ENCODE measurements around the gene PIH1D1. TPM values are rescaled to one million over a fixed set of nuclear protein-coding genes. Genes with fewer than 3 reads are reported as not detected.

PIH1D1 gene
- total and polyA plus RNA-seq, 7 donors: 62.9 to 105 (median 72.8) TPM

DNA sequence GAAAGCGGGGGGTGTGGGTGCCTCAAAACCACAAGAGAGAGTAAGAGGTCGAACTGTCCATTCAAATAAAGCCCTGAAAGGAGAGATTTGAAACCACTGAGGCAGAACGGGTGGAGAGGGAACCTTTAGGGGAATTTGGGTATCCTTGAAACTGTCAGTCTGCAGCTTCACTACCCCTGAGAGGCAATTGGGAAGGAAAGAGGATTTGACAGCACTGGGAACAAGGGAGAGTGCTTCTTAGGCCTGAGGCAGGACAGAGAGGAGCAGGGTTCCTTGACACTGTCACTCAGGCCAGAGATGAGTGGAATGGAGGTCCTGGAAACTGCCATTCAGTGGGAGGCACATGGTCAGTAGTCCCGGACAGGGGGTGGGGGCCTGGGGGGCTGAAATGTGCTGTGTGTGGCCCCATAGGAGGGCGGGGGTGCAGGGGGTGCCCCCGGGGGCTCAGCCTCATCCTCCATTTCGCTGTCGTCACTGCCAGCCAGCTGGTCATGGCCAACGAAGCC lies 21.4 kb downstream of the PIH1D1 start:
- 59 to 73% methylated on average over 9 of the region's 9 CpGs for WGBS, 2 donors
- intact Hi-C loops (cut with DNase I): no loop called here

DNA sequence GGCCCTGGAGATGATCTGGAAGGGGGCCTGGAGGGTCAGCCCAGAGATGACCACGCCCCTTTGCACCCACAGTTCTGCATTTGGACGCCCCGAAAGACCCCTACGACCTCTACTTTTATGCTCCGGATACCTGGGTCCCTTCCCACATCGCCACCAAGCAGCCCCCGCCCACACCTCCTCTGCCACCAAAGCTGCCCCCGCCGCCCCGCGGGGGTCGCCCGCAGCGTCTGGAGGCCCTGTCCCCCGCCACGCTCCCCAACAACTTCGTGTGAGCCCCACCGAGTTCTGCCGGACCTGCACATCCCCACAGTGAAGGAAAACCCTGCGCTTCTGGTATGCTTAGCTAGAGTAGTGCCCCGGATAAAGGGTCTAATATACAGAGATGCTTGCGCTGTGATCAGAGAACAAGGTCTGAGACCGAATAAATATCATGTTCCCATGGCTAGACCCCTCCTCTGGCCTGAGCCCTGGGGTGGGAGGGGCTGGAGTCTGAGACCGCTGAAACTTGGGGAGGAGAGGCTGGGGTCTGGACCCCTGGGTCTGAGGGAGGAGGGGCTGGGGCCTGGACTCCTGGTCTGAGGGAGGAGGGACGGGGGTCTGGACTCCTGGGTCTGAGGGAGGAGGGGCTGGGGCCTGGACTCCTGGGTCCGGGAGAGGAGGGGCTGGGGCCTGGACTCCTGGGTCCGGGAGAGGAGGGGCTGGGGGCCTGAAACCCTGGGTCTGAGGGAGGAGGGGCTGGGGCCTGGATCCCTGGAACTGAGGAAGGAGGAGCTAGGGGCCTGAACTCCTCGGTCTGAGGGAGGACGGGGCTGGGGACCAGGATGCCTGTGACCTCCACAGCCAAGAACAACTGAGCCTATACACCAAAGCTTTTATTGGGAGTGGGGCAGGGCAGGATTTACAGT lies 22.8 kb downstream of the PIH1D1 start:
- Histone ChIP-seq H3K4me3 (no peak overlapping the region), H3K36me3 (no peaks in the 10 kb centered on the region), H3K27ac (no peak overlapping the region), H3K27me3 (peaks cover 78 to 100% (median 97%) of the 10 kb centered on the region in 3 donors), H3K4me1 (peaks cover 0 to 12% (median 11%) of the 10 kb centered on the region in 4 donors), H3K9me3 (no peaks in the 10 kb centered on the region)
- WGBS, 2 donors: 14 to 15% methylated on average over 29 of the region's 29 CpGs
- no peak for DNase-seq
- TF ChIP-seq POLR2AphosphoS5 (IDR thresholded peaks at IDR 0.05): no peak
- TF ChIP-seq, protein P1, sequence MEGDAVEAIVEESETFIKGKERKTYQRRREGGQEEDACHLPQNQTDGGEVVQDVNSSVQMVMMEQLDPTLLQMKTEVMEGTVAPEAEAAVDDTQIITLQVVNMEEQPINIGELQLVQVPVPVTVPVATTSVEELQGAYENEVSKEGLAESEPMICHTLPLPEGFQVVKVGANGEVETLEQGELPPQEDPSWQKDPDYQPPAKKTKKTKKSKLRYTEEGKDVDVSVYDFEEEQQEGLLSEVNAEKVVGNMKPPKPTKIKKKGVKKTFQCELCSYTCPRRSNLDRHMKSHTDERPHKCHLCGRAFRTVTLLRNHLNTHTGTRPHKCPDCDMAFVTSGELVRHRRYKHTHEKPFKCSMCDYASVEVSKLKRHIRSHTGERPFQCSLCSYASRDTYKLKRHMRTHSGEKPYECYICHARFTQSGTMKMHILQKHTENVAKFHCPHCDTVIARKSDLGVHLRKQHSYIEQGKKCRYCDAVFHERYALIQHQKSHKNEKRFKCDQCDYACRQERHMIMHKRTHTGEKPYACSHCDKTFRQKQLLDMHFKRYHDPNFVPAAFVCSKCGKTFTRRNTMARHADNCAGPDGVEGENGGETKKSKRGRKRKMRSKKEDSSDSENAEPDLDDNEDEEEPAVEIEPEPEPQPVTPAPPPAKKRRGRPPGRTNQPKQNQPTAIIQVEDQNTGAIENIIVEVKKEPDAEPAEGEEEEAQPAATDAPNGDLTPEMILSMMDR (IDR thresholded peaks at IDR 0.05): no peak
- no peak for TF ChIP-seq POLR2A (IDR thresholded peaks at IDR 0.05)
- TF ChIP-seq EP300 (IDR thresholded peaks at IDR 0.05): no peak
- intact Hi-C loops (cut with DNase I): no loop called here

More for the DNA sequence above, 21.4 kb downstream of the PIH1D1 start:
- no peaks in the 10 kb centered on the region for H3K36me3 ChIP-seq
- H3K27ac ChIP-seq: no peak overlapping the region
- TF ChIP-seq EP300 (IDR thresholded peaks at IDR 0.05) (no peak), POLR2A (IDR thresholded peaks at IDR 0.05) (no peak), POLR2AphosphoS5 (IDR thresholded peaks at IDR 0.05) (no peak)
- H3K9me3 ChIP-seq: no peaks in the 10 kb centered on the region
- H3K4me1 ChIP-seq: peaks cover 0 to 12% (median 10%) of the 10 kb centered on the region in 4 donors
- H3K4me3 ChIP-seq: no peak overlapping the region
- peaks cover 80 to 100% (median 97%) of the 10 kb centered on the region in 3 donors for H3K27me3 ChIP-seq
- DNase-seq: no peak

DNA sequence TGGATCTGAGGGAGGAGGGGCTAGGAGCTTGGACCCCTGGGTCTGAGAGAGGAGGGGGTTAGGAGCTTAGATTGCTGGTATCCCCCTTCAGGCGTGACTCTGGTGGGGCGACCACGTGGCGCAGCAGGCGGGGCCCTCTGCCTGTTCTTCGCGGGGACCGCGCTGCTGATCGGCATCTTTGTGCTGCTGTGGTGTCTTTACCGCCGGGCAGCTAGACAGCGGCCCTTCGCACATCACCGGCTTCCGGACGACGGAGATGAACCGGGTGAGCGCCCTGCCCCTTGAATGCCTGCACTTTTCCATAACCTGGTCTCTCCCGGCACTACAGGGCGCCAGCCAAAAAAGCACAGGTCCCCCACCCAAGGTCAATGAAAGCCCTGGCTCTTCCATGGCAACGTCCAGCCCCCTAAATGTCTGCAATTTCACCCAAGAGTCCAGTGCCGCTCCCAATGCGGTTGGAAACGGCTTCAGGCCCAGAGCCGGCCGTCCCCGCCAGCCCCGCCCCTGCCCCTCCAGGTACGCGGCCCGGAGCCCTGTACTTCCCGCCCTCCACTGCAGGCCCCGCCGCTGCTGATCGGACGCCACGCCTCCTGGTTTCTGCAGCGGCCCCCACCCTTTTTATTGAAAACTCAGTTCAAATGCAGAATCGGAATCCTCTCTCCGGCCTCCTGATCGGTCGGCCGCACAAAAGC lies 23.6 kb downstream of the PIH1D1 start:
- Histone ChIP-seq H3K4me1 (peaks cover 0 to 20% (median 17%) of the 10 kb centered on the region in 4 donors), H3K9me3 (no peaks in the 10 kb centered on the region), H3K36me3 (no peaks in the 10 kb centered on the region), H3K4me3 (no peak overlapping the region), H3K27ac (no peak overlapping the region), H3K27me3 (peaks cover 78 to 100% (median 97%) of the 10 kb centered on the region in 3 donors)
- no peak for DNase-seq
- TF ChIP-seq, protein P1 (IDR thresholded peaks at IDR 0.05): no peak
- no peak for TF ChIP-seq POLR2AphosphoS5 (IDR thresholded peaks at IDR 0.05)
- intact Hi-C loops (cut with DNase I): no loop called here
- 2% methylated on average over 45 of the region's 45 CpGs for WGBS, 2 donors

DNA sequence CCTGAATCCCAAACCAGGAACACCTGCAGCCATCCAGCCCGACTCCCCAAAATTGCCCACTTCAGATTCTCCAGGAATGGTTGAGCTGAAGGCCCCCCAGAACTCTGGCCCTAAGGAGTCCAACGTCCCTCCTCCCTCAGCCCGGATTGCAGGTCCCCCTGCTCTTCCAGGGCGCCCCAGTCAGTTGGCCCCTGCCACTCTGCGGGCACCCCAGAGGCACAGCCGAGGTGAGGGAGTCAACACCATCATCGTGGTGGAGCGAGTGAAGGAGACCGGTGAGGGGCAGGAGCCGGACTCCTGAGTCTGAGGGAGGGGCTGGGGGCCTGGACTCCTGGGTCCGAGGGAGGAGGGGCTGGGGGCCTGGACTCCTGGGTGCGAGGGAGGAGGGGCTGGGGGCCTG lies 24.3 kb downstream of the PIH1D1 start:
- DNase-seq: no peak
- TF ChIP-seq EP300 (IDR thresholded peaks at IDR 0.05) (no peak), POLR2AphosphoS5 (IDR thresholded peaks at IDR 0.05) (no peak), POLR2A (IDR thresholded peaks at IDR 0.05) (no peak)
- TF ChIP-seq, protein P1 (IDR thresholded peaks at IDR 0.05): no peak
- H3K27me3 ChIP-seq: peaks cover 78 to 100% (median 97%) of the 10 kb centered on the region in 3 donors
- WGBS, 2 donors: 52 to 55% methylated on average over 12 of the region's 12 CpGs
- H3K27ac ChIP-seq: no peak overlapping the region
- H3K9me3 ChIP-seq: no peaks in the 10 kb centered on the region
- no peak overlapping the region for H3K4me3 ChIP-seq
- no peaks in the 10 kb centered on the region for H3K36me3 ChIP-seq
- intact Hi-C loops (cut with DNase I): no loop called here
- peaks cover 0 to 27% (median 23%) of the 10 kb centered on the region in 4 donors for H3K4me1 ChIP-seq

All from sigmoid colon (tissue), 7 donors.